Endometrium (tissue), 2 donors: ENCODE results near the gene ATP6V0E1.
"Not testable (repeated sequence)": the region's sequence is repeated elsewhere in the genome, so short reads cannot be mapped to it uniquely, and the experiment has no call there.

Experiments
- FAIRE-seq: peaks from 2 replicates; lab custom pipeline; 2012; peaks lifted over from hg19 to GRCh38; lab: Jason Lieb, UNC
- donor health status: control.
- donor health status: control.

Gene ATP6V0E1

GRCh38 chr5:173039188-173039587 lies 55.6 kb downstream of the ATP6V0E1 start:
- no peak for FAIRE-seq

GRCh38 chr5:173039964-173040363 lies 56.4 kb downstream of the ATP6V0E1 start:
- FAIRE-seq, result no peak

GRCh38 chr5:173041881-173042762 lies 58.6 kb downstream of the ATP6V0E1 start:
- FAIRE-seq, result no peak

GRCh38 chr5:173042763-173043107 lies 59.2 kb downstream of the ATP6V0E1 start:
- FAIRE-seq, result no peak

GRCh38 chr5:173045474-173045873 lies 61.9 kb downstream of the ATP6V0E1 start:
- no peak for FAIRE-seq

GRCh38 chr5:173047096-173047837 lies 63.7 kb downstream of the ATP6V0E1 start:
- FAIRE-seq, result not testable (repeated sequence)

GRCh38 chr5:173047838-173048105 lies 64.2 kb downstream of the ATP6V0E1 start:
- FAIRE-seq, result no peak

GRCh38 chr5:173050791-173051190 lies 67.2 kb downstream of the ATP6V0E1 start:
- FAIRE-seq, result no peak

- FAIRE-seq, result no peak
Measured at GRCh38 chr5:173051746-173052145, 68.2 kb downstream of the ATP6V0E1 start.

- no peak for FAIRE-seq
Measured at GRCh38 chr5:173053041-173053440, 69.5 kb downstream of the ATP6V0E1 start.

GRCh38 chr5:173055042-173055721 lies 71.6 kb downstream of the ATP6V0E1 start:
- FAIRE-seq, result no peak

GRCh38 chr5:173055722-173055982 lies 72.1 kb downstream of the ATP6V0E1 start:
- FAIRE-seq, result no peak

GRCh38 chr5:173055983-173056782 lies 72.6 kb downstream of the ATP6V0E1 start, which contains the start of gene CREBRF:
Gene CREBRF, plus strand, starts transcription at chr5:173056352. Its CDS starts 24,424 bp downstream, at chr5:173080776.
- FAIRE-seq, result peak; percentile 79

GRCh38 chr5:173056783-173057061 lies 73.2 kb downstream of the ATP6V0E1 start:
- FAIRE-seq, result no peak

GRCh38 chr5:173057062-173057924 lies 73.7 kb downstream of the ATP6V0E1 start:
- FAIRE-seq, result peak; percentile 53

- no peak for FAIRE-seq
Measured at GRCh38 chr5:173062141-173062540, 78.6 kb downstream of the ATP6V0E1 start.

GRCh38 chr5:173065155-173065554 lies 81.6 kb downstream of the ATP6V0E1 start:
- no peak for FAIRE-seq

- FAIRE-seq, result no peak
Measured at GRCh38 chr5:173069671-173070070, 86.1 kb downstream of the ATP6V0E1 start.

- no peak for FAIRE-seq
Measured at GRCh38 chr5:173075137-173075843, 91.7 kb downstream of the ATP6V0E1 start.

- FAIRE-seq, result no peak
Measured at GRCh38 chr5:173075970-173076369, 92.4 kb downstream of the ATP6V0E1 start.

- not testable (repeated sequence) for FAIRE-seq
Measured at GRCh38 chr5:173076471-173076870, 92.9 kb downstream of the ATP6V0E1 start.
